BE2C (cell line): ENCODE measurements around the gene NCOA1.

Experiments
- DNase-seq: peaks from one replicate; pipeline ENCODE4 v3.0.0-alpha.2; 2020
- H3K27me3 ChIP-seq: fragments of 250-450 bp; sonication (Bioruptor Pico); 2 replicates; pipeline ENCODE4 v1.5.1; 2020; ENCODE audit warnings: mild to moderate bottlenecking
- H3K36me3 ChIP-seq: fragments of 250-450 bp; sonication (Bioruptor Pico); 2 replicates; pipeline ENCODE4 v1.5.1; 2020; ENCODE audit warnings: mild to moderate bottlenecking
- H3K4me1 ChIP-seq: fragments of 250-450 bp; sonication (Bioruptor Pico); 2 replicates; pipeline ENCODE4 v1.5.1; 2020
- H3K4me3 ChIP-seq: 2 replicates; pipeline ENCODE4 v1.5.1; 2011; ENCODE audit warnings: low read depth, low read length
- H3K9me3 ChIP-seq: fragments of 250-450 bp; sonication (Bioruptor Pico); 2 replicates; pipeline ENCODE4 v1.5.1; 2020
- CTCF ChIP-seq: IDR thresholded peaks from 2 replicates; pipeline ENCODE4 v1.5.1; 2012; ENCODE audit warnings: mild to moderate bottlenecking, low read depth, low read length

The NCOA1 gene

GRCh38 chr2:24740142-24740541, 249.1 kb downstream of the NCOA1 start:
- Histone ChIP-seq H3K4me1 (peaks cover 13% of the 10 kb centered on the region), H3K27me3 (no peaks in the 10 kb centered on the region), H3K9me3 (no peaks in the 10 kb centered on the region), H3K36me3 (no peaks in the 10 kb centered on the region), H3K4me3 (no peak overlapping the region)
- DNase-seq, result no peak
- TF ChIP-seq CTCF, result no peak

- no peak for TF ChIP-seq CTCF
- no peak for DNase-seq
- no peaks in the 10 kb centered on the region for H3K36me3 ChIP-seq
- H3K9me3 ChIP-seq, result no peaks in the 10 kb centered on the region
- H3K27me3 ChIP-seq, result no peaks in the 10 kb centered on the region
- H3K4me1 ChIP-seq, result peaks cover 13% of the 10 kb centered on the region
- no peak overlapping the region for H3K4me3 ChIP-seq
Observed at GRCh38 chr2:24742730-24743129, 251.7 kb downstream of the NCOA1 start.

- no peaks in the 10 kb centered on the region for H3K36me3 ChIP-seq
- H3K4me1 ChIP-seq, result peaks cover 13% of the 10 kb centered on the region
- no peaks in the 10 kb centered on the region for H3K27me3 ChIP-seq
- TF ChIP-seq CTCF, result no peak
- H3K9me3 ChIP-seq, result no peaks in the 10 kb centered on the region
- no peak for DNase-seq
- H3K4me3 ChIP-seq, result no peak overlapping the region
Observed at GRCh38 chr2:24743924-24744323, 252.9 kb downstream of the NCOA1 start.

- Histone ChIP-seq H3K9me3 (no peaks in the 10 kb centered on the region), H3K27me3 (no peaks in the 10 kb centered on the region), H3K4me3 (no peak overlapping the region), H3K36me3 (no peaks in the 10 kb centered on the region), H3K4me1 (peaks cover 13% of the 10 kb centered on the region)
- DNase-seq, result no peak
- TF ChIP-seq CTCF, result no peak
Observed at GRCh38 chr2:24744356-24744755, 253.3 kb downstream of the NCOA1 start.

- Histone ChIP-seq H3K36me3 (no peaks in the 10 kb centered on the region), H3K27me3 (no peaks in the 10 kb centered on the region), H3K9me3 (no peaks in the 10 kb centered on the region), H3K4me1 (peaks cover 13% of the 10 kb centered on the region), H3K4me3 (no peak overlapping the region)
- DNase-seq, result no peak
- TF ChIP-seq CTCF, result no peak
Observed at GRCh38 chr2:24745825-24746224, 254.8 kb downstream of the NCOA1 start.

GRCh38 chr2:24747299-24747698, 256.2 kb downstream of the NCOA1 start:
- no peaks in the 10 kb centered on the region for H3K36me3 ChIP-seq
- H3K4me3 ChIP-seq, result no peak overlapping the region
- no peak for TF ChIP-seq CTCF
- no peaks in the 10 kb centered on the region for H3K9me3 ChIP-seq
- H3K4me1 ChIP-seq, result peaks cover 7% of the 10 kb centered on the region
- DNase-seq, result no peak
- no peaks in the 10 kb centered on the region for H3K27me3 ChIP-seq
